ENCODE results near the gene LYPLA2. TPM values are rescaled to one million over a fixed set of nuclear protein-coding genes. Genes with fewer than 3 reads are reported as not detected.
A peak's percentile ranks its signal among the peaks of the same experiment; 100 is the strongest.
"Not testable (repeated sequence)": the region's sequence is repeated elsewhere in the genome, so short reads cannot be mapped to it uniquely, and the experiment has no call there.

The LYPLA2 gene
- total and polyA plus RNA-seq, 4 donors: 26.3 to 71.1 (median 43.2) TPM

- Histone ChIP-seq H3K36me3 (ENCODE audit: control insufficient read depth in 4 of 4, insufficient read depth in 3 of 4, low read depth in 1 of 4, low read length in 3 of 4) (peaks cover 2 to 20% (median 9%) of the 10 kb centered on the region in 4 donors), H3K4me1 (ENCODE audit: control insufficient read depth in 4 of 4, insufficient read depth in 4 of 4, low read length in 3 of 4) (peaks cover 19 to 49% (median 37%) of the 10 kb centered on the region in 4 donors), H3K27me3 (ENCODE audit: control insufficient read depth in 4 of 4, insufficient read depth in 4 of 4, low read length in 3 of 4) (no peaks in the 10 kb centered on the region), H3K9ac (ENCODE audit: low read depth in 1 of 2, low read length in 2 of 2) (no peak overlapping the region), H3K27ac (ENCODE audit: low read depth in 1 of 2, low read length in 2 of 2) (peak overlapping the region; percentile 14 to 49), H3K9me3 (ENCODE audit: control insufficient read depth in 4 of 4, low read length in 3 of 4) (no peaks in the 10 kb centered on the region), H3K4me3 (ENCODE audit: low read depth in 1 of 3, low read length in 3 of 3) (no peak overlapping the region)
- DNase-seq (ENCODE audit: low spot score): no peak
- TF ChIP-seq ATF3 (IDR thresholded peaks at IDR 0.05) (no peak), CTCF (IDR thresholded peaks at IDR 0.05; ENCODE audit: low read depth, low read length, missing input control) (no peak), FOXA2 (IDR thresholded peaks at IDR 0.05) (no peak), HNF4G (IDR thresholded peaks at IDR 0.05) (no peak)
- 41% methylated on average over 21 of the region's 21 CpGs for WGBS
Measured at GRCh38 chr1:23793861-23794731, 3.2 kb downstream of the LYPLA2 start.

- Histone ChIP-seq H3K36me3 (ENCODE audit: control insufficient read depth in 4 of 4, insufficient read depth in 3 of 4, low read depth in 1 of 4, low read length in 3 of 4) (peaks cover 2 to 20% (median 9%) of the 10 kb centered on the region in 4 donors), H3K4me1 (ENCODE audit: control insufficient read depth in 4 of 4, insufficient read depth in 4 of 4, low read length in 3 of 4) (peaks cover 25 to 55% (median 43%) of the 10 kb centered on the region in 4 donors)
- not testable (repeated sequence) for H3K4me3 ChIP-seq (ENCODE audit: low read depth in 1 of 3, low read length in 3 of 3); H3K27ac ChIP-seq (ENCODE audit: low read depth in 1 of 2, low read length in 2 of 2); H3K27me3 ChIP-seq (ENCODE audit: control insufficient read depth in 4 of 4, insufficient read depth in 4 of 4, low read length in 3 of 4); H3K9me3 ChIP-seq (ENCODE audit: control insufficient read depth in 4 of 4, low read length in 3 of 4); DNase-seq (ENCODE audit: low spot score); H3K9ac ChIP-seq (ENCODE audit: low read depth in 1 of 2, low read length in 2 of 2)
- WGBS: 86% methylated on average over 9 of the region's 9 CpGs
Measured at GRCh38 chr1:23794732-23795182, 3.8 kb downstream of the LYPLA2 start.

- WGBS: 83% methylated on average over 16 of the region's 16 CpGs
- H3K36me3 ChIP-seq (ENCODE audit: control insufficient read depth in 4 of 4, insufficient read depth in 3 of 4, low read depth in 1 of 4, low read length in 3 of 4): peaks cover 2 to 20% (median 9%) of the 10 kb centered on the region in 4 donors
- TF ChIP-seq HNF4A (conservative IDR thresholded peaks at IDR 0.05) (no peak), YY1 (IDR thresholded peaks at IDR 0.05) (no peak), RAD21 (IDR thresholded peaks at IDR 0.05) (no peak), ZBTB33 (IDR thresholded peaks at IDR 0.05) (no peak), ATF3 (IDR thresholded peaks at IDR 0.05) (no peak), MAX (IDR thresholded peaks at IDR 0.05) (no peak), TAF1 (conservative IDR thresholded peaks at IDR 0.05) (no peak), CTCF (IDR thresholded peaks at IDR 0.05; ENCODE audit: low read depth, low read length, missing input control) (no peak), JUND (IDR thresholded peaks at IDR 0.05) (no peak), RXRA (IDR thresholded peaks at IDR 0.05) (no peak), NR2F2 (IDR thresholded peaks at IDR 0.05) (no peak), FOXA2 (IDR thresholded peaks at IDR 0.05) (no peak)
- H3K9ac ChIP-seq (ENCODE audit: low read depth in 1 of 2, low read length in 2 of 2): no peak overlapping the region
- H3K4me1 ChIP-seq (ENCODE audit: control insufficient read depth in 4 of 4, insufficient read depth in 4 of 4, low read length in 3 of 4): peaks cover 25 to 52% (median 41%) of the 10 kb centered on the region in 4 donors
- H3K27ac ChIP-seq (ENCODE audit: low read depth in 1 of 2, low read length in 2 of 2): no peak overlapping the region
- H3K4me3 ChIP-seq (ENCODE audit: low read depth in 1 of 3, low read length in 3 of 3): no peak overlapping the region
- no peak for DNase-seq (ENCODE audit: low spot score)
- no peaks in the 10 kb centered on the region for H3K27me3 ChIP-seq (ENCODE audit: control insufficient read depth in 4 of 4, insufficient read depth in 4 of 4, low read length in 3 of 4)
- H3K9me3 ChIP-seq (ENCODE audit: control insufficient read depth in 4 of 4, low read length in 3 of 4): no peaks in the 10 kb centered on the region
Measured at GRCh38 chr1:23795676-23796465, 4.9 kb downstream of the LYPLA2 start.

Measured in liver (tissue), 9 donors.